HepG2 (cell line): Measurements from ENCODE around the gene ZXDC. TPM values are rescaled to one million over a fixed set of nuclear protein-coding genes. Genes with fewer than 3 reads are reported as not detected.

Experiments used
- ESRRA ChIP-seq: sonication (generic); formaldehyde crosslinking; IDR thresholded peaks from 2 replicates; pipeline ENCODE4 v1.5.1; 2020; ENCODE audit warnings: mild to moderate bottlenecking, low read depth, missing genetic modification reagents
- GLI4 ChIP-seq: sonication (generic); formaldehyde crosslinking; IDR thresholded peaks from 2 replicates; pipeline ENCODE4 v1.5.1; 2020; ENCODE audit warnings: missing genetic modification reagents, mild to moderate bottlenecking, moderate library complexity, borderline replicate concordance
- NR2F6 ChIP-seq, 2 experiments: IDR thresholded peaks; 2 replicates each; pipeline ENCODE4 v1.6.1; 2016; ENCODE audit warnings: antibody characterized with exemption in 1 of 2, mild to moderate bottlenecking in 1 of 2
- POLR2G ChIP-seq: fragments of 200-400 bp; formaldehyde crosslinking; IDR thresholded peaks from 2 replicates; pipeline ENCODE4 v1.6.1; 2018; ENCODE audit warnings: mild to moderate bottlenecking, low read depth, low read length, moderate library complexity
- SETDB1 ChIP-seq: sonication (generic); formaldehyde crosslinking; IDR thresholded peaks from 2 replicates; pipeline ENCODE4 v1.5.1; 2020; ENCODE audit warnings: missing genetic modification reagents, mild to moderate bottlenecking, borderline replicate concordance
- ZFP90 ChIP-seq: sonication (generic); formaldehyde crosslinking; IDR thresholded peaks from 2 replicates; pipeline ENCODE4 v1.8.0; 2022; ENCODE audit warnings: missing genetic modification reagents, mild to moderate bottlenecking, inconsistent platforms, borderline replicate concordance
- ZNF263 ChIP-seq: sonication (generic); formaldehyde crosslinking; IDR thresholded peaks from 2 replicates; pipeline ENCODE4 v1.4.0; 2020; ENCODE audit warnings: missing genetic modification reagents
- ZNF318 ChIP-seq: sonication (generic); formaldehyde crosslinking; IDR thresholded peaks from 2 replicates; pipeline ENCODE4 v1.4.0; 2020; ENCODE audit warnings: mild to moderate bottlenecking, missing genetic modification reagents
- polyA plus RNA-seq, 8 experiments: library from polyadenylated mRNA; depleted of rRNA in 3 of 8; stranded (reverse) in 7 of 8; unstranded in 1 of 8; fragments of >200 nt; fragmentation: Illumina TruSeq in 4 of 8; extraction: Trizol in 4 of 8; gene quantifications; 2 replicates each; pipeline versions ENCODE4 v1.2.1 to v1.2.3, GENCODE V29; 2011 to 2016; ENCODE audit warnings: low read depth in 4 of 8, missing spikeins in 1 of 8, mixed read lengths in 1 of 8; ENCODE audit not compliant: insufficient read depth in 1 of 8
- total RNA-seq, 5 experiments: library from RNA; depleted of rRNA; stranded (reverse); fragments of >200 nt; fragmentation: Illumina TruSeq; extraction: Trizol; gene quantifications; 2 replicates each; pipeline ENCODE4 v1.2.3, GENCODE V29; 2016; ENCODE audit warnings: low read depth in 1 of 5
- TF ChIP-seq, protein P1 (sequence below): sonication (generic); formaldehyde crosslinking; IDR thresholded peaks from 2 replicates; pipeline ENCODE4 v1.5.0; 2020; ENCODE audit warnings: mild to moderate bottlenecking, missing genetic modification reagents
- TF ChIP-seq, protein P2 (sequence below): sonication (generic); formaldehyde crosslinking; IDR thresholded peaks from 2 replicates; pipeline ENCODE4 v1.5.1; 2020; ENCODE audit warnings: mild to moderate bottlenecking, missing genetic modification reagents, moderate library complexity
- TF ChIP-seq, protein P3 (sequence below): sonication (generic); formaldehyde crosslinking; IDR thresholded peaks from 2 replicates; pipeline ENCODE4 v1.5.1; 2020; ENCODE audit warnings: mild to moderate bottlenecking, missing genetic modification reagents, moderate library complexity

ZXDC gene
- total and polyA plus RNA-seq, 2 of the 13 experiments (the other 11 are each of a cell fraction or from before 2014, with no cell fraction given) = 17.6 to 21.2 TPM

DNA sequence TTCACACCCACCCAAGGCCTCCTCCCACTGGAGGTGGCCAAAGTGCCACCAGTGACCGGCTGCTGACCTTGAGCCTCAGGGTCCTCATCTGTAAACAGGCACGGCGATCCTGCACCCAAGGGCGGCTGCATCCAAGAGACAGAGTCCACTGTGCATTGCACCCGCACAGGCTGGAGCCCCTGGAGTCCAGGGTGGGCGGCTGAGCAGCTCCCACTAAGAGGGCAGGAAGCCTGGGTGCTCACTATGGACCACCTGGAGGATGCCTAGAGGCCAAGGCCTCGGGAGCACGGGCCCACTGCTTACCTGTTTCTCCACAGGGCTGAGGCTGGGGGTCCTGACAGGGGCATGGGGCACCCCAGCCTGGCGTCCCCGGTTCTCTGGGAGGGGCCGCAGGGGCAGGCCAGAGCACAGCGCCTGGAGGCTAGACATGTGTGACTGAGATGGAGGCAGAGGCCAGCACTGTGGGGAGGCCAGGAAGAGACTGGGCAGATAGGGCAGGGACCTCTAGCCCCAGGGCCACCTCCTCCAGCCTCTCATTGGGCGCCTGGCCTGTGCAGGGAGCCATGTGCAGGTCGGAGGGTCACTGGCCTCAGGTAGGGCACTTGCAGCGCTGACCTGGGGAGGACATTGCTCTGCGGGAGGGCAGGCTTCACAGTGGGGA is 41.7 kb upstream of the ZXDC start, which contains the start of gene UROC1 (continued):
- TF ChIP-seq, protein P1, sequence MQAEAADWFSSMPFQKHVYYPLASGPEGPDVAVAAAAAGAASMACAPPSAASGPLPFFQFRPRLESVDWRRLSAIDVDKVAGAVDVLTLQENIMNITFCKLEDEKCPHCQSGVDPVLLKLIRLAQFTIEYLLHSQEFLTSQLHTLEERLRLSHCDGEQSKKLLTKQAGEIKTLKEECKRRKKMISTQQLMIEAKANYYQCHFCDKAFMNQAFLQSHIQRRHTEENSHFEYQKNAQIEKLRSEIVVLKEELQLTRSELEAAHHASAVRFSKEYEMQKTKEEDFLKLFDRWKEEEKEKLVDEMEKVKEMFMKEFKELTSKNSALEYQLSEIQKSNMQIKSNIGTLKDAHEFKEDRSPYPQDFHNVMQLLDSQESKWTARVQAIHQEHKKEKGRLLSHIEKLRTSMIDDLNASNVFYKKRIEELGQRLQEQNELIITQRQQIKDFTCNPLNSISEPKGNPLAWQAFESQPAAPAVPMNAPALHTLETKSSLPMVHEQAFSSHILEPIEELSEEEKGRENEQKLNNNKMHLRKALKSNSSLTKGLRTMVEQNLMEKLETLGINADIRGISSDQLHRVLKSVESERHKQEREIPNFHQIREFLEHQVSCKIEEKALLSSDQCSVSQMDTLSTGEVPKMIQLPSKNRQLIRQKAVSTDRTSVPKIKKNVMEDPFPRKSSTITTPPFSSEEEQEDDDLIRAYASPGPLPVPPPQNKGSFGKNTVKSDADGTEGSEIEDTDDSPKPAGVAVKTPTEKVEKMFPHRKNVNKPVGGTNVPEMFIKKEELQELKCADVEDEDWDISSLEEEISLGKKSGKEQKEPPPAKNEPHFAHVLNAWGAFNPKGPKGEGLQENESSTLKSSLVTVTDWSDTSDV (CRISPR knock-in tag) = 0 out of 2 replicates have a peak, but pooled peaks have one; percentile 2
- peak; percentile 96 for TF ChIP-seq ESRRA (CRISPR knock-in tag)
- TF ChIP-seq, protein P2, sequence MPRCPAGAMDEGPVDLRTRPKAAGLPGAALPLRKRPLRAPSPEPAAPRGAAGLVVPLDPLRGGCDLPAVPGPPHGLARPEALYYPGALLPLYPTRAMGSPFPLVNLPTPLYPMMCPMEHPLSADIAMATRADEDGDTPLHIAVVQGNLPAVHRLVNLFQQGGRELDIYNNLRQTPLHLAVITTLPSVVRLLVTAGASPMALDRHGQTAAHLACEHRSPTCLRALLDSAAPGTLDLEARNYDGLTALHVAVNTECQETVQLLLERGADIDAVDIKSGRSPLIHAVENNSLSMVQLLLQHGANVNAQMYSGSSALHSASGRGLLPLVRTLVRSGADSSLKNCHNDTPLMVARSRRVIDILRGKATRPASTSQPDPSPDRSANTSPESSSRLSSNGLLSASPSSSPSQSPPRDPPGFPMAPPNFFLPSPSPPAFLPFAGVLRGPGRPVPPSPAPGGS (CRISPR knock-in tag) = 0 out of 2 replicates have a peak, but pooled peaks have one; percentile 11
- TF ChIP-seq, protein P3, sequence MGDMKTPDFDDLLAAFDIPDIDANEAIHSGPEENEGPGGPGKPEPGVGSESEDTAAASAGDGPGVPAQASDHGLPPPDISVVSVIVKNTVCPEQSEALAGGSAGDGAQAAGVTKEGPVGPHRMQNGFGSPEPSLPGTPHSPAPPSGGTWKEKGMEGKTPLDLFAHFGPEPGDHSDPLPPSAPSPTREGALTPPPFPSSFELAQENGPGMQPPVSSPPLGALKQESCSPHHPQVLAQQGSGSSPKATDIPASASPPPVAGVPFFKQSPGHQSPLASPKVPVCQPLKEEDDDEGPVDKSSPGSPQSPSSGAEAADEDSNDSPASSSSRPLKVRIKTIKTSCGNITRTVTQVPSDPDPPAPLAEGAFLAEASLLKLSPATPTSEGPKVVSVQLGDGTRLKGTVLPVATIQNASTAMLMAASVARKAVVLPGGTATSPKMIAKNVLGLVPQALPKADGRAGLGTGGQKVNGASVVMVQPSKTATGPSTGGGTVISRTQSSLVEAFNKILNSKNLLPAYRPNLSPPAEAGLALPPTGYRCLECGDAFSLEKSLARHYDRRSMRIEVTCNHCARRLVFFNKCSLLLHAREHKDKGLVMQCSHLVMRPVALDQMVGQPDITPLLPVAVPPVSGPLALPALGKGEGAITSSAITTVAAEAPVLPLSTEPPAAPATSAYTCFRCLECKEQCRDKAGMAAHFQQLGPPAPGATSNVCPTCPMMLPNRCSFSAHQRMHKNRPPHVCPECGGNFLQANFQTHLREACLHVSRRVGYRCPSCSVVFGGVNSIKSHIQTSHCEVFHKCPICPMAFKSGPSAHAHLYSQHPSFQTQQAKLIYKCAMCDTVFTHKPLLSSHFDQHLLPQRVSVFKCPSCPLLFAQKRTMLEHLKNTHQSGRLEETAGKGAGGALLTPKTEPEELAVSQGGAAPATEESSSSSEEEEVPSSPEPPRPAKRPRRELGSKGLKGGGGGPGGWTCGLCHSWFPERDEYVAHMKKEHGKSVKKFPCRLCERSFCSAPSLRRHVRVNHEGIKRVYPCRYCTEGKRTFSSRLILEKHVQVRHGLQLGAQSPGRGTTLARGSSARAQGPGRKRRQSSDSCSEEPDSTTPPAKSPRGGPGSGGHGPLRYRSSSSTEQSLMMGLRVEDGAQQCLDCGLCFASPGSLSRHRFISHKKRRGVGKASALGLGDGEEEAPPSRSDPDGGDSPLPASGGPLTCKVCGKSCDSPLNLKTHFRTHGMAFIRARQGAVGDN (CRISPR knock-in tag) = peak; percentile 79
- no peak for TF ChIP-seq ZNF318
- TF ChIP-seq ZFP90 (CRISPR knock-in tag) = no peak
- peak; percentile 31; the same call in 1 of the 2 replicates for TF ChIP-seq POLR2G
- peak; percentile 14 for TF ChIP-seq NR2F6 (IDR thresholded peaks at IDR 0.05)
- peak; percentile 49; the same call in 1 of the 2 replicates for TF ChIP-seq NR2F6 (CRISPR knock-in tag; IDR thresholded peaks at IDR 0.05)
- TF ChIP-seq GLI4 = no peak
- TF ChIP-seq ZNF263 = peak; percentile 12; the same call in 1 of the 2 replicates
- no peak for TF ChIP-seq SETDB1 (CRISPR knock-in tag)
